K562 (cell line): Measurements from ENCODE around the gene KASH5. TPM values are rescaled to one million over a fixed set of nuclear protein-coding genes. Genes with fewer than 3 reads are reported as not detected.

Experiments used
- EGR1 ChIP-seq: fragments of 450-650 bp; conservative IDR thresholded peaks from 2 replicates; pipeline ENCODE4 v1.6.1; 2017; ENCODE audit warnings: mild to moderate bottlenecking
- EWSR1 ChIP-seq: fragments of 450-650 bp; IDR thresholded peaks from 2 replicates; pipeline ENCODE4 v1.6.1; 2018; ENCODE audit warnings: borderline replicate concordance, mild to moderate bottlenecking, low read depth, moderate library complexity; ENCODE audit not compliant: partially characterized antibody
- NFRKB ChIP-seq: fragments of 450-650 bp; IDR thresholded peaks from 2 replicates; pipeline ENCODE4 v1.6.1; 2016; ENCODE audit warnings: low read depth
- NR2C2 ChIP-seq, 2 experiments: fragments of 200-800 bp in 1 of 2; sonication (Bioruptor generic) in 1 of 2; sonication (generic) in 1 of 2; formaldehyde crosslinking in 1 of 2; IDR thresholded peaks; 2 replicates each; pipeline versions ENCODE4 v1.6.1 to v1.8.0; 2016 to 2022; ENCODE audit warnings: mild to moderate bottlenecking in 1 of 2, missing compliant biosample characterization in 1 of 2, missing genetic modification characterization in 1 of 2, missing genetic modification reagents in 1 of 2
- PHB ChIP-seq: fragments of 250-450 bp; sonication (Bioruptor Pico); IDR thresholded peaks from 2 replicates; pipeline ENCODE4 v1.5.0; 2021
- POLR2AphosphoS2 ChIP-seq: IDR thresholded peaks from 2 replicates; pipeline ENCODE4 v1.6.1; 2012; ENCODE audit warnings: low read length, improper control_type of control experiment
- RFX7 ChIP-seq: fragments of 250-450 bp; sonication (Bioruptor Pico); IDR thresholded peaks from 2 replicates; pipeline ENCODE4 v1.5.1; 2021; ENCODE audit warnings: mild to moderate bottlenecking
- RNF2 ChIP-seq: sonication (generic); IDR thresholded peaks from 2 replicates; pipeline ENCODE4 v1.6.1; 2016
- SMARCA4 ChIP-seq: fragments of 450-650 bp; IDR thresholded peaks from 2 replicates; pipeline ENCODE4 v1.6.1; 2016
- SMARCC2 ChIP-seq: fragments of 450-650 bp; IDR thresholded peaks from 2 replicates; pipeline ENCODE4 v1.6.1; 2017; ENCODE audit warnings: antibody characterized with exemption, moderate library complexity, mild to moderate bottlenecking, low read depth
- SMARCE1 ChIP-seq: fragments of 450-650 bp; IDR thresholded peaks from 2 replicates; pipeline ENCODE4 v1.7.1; 2016; ENCODE audit warnings: mild to moderate bottlenecking
- polyA plus RNA-seq, 8 experiments: library from polyadenylated mRNA; depleted of rRNA in 4 of 8; stranded (reverse) in 5 of 8; unstranded in 3 of 8; fragments of >200 nt; fragmentation: Nextera tagmentation in 2 of 8; fragmentation: Illumina TruSeq in 1 of 8; extraction: Ambion mirVana in 2 of 8; extraction: Trizol in 1 of 8; gene quantifications; 2 replicates each; pipeline versions ENCODE4 v1.2.1 to v1.2.3, GENCODE V29; 2011 to 2014; ENCODE audit warnings: inconsistent platforms in 1 of 8, missing spikeins in 1 of 8
- total RNA-seq, 7 experiments: library from RNA; depleted of rRNA in 6 of 7; stranded (reverse); fragments of >200 nt in 6 of 7; fragmentation: Illumina TruSeq in 2 of 7; extraction: Trizol in 2 of 7; gene quantifications; 2 replicates each; pipeline versions ENCODE4 v1.2.1 to v1.2.3, GENCODE V29; 2011 to 2021; ENCODE audit warnings: low replicate concordance in 1 of 7
- TF ChIP-seq, protein P1 (sequence below): fragments of 450-650 bp; formaldehyde crosslinking; IDR thresholded peaks from 2 replicates; pipeline ENCODE4 v1.4.0; 2020; ENCODE audit warnings: mild to moderate bottlenecking, moderate library complexity
- TF ChIP-seq, protein P2 (sequence below): fragments of 250-450 bp; sonication (Bioruptor Pico); IDR thresholded peaks from 2 replicates; pipeline ENCODE4 v1.5.0; 2020; ENCODE audit warnings: mild to moderate bottlenecking
- TF ChIP-seq, protein P3 (sequence below): fragments of 450-650 bp; formaldehyde crosslinking; conservative IDR thresholded peaks from 2 replicates; pipeline ENCODE4 v1.4.0; 2022; ENCODE audit warnings: mild to moderate bottlenecking, missing genetic modification characterization

The KASH5 gene
- total and polyA plus RNA-seq, 9 of the 15 experiments (the other 6 are each of a cell fraction or from before 2014, with no cell fraction given), result 0.07 to 0.84 (median 0.34) TPM; not detected in 1

DNA sequence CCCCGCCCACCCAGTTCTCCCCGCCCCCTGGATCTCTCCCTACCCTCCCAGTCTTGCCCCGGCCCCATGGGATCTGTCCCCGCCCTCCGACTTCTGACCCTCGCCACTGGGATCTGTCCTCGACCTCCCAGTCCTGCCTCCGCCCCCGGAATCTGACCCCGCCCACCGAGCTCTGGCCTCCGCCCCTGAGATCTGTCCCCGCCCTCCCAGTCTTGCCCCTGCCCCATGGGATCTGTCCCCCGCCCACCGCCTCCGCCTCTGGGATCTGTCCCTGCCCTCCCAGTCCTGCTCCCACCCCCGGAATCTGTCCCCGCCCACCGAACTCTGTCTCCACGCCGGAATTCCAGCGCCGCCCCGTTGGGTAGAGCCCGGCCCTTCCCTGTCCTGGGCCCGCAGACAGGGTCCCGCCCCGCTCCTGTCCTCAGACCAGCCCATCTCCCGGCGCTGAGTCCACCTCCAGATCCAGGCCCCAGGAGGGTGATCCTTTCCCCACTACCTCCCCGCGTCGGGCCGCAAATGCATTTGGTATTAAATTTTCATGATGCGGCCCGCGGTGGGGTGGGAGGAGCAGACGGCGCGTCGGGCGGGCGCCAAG is 54.8 kb downstream of the KASH5 start (continued):
- TF ChIP-seq, protein P1, sequence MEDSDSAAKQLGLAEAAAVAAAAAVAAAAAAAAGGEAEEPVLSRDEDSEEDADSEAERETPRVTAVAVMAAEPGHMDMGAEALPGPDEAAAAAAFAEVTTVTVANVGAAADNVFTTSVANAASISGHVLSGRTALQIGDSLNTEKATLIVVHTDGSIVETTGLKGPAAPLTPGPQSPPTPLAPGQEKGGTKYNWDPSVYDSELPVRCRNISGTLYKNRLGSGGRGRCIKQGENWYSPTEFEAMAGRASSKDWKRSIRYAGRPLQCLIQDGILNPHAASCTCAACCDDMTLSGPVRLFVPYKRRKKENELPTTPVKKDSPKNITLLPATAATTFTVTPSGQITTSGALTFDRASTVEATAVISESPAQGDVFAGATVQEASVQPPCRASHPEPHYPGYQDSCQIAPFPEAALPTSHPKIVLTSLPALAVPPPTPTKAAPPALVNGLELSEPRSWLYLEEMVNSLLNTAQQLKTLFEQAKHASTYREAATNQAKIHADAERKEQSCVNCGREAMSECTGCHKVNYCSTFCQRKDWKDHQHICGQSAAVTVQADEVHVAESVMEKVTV (CRISPR knock-in tag), result no peak
- TF ChIP-seq EWSR1 (no peak), NFRKB (no peak), EGR1 (peak; percentile 85), SMARCA4 (no peak), PHB (CRISPR knock-in tag) (no peak), SMARCC2 (no peak), NR2C2 (CRISPR knock-in tag; IDR thresholded peaks at IDR 0.05) (no peak), NR2C2 (tag; IDR thresholded peaks at IDR 0.05) (peak; percentile 20; the same call in 1 of the 2 replicates), SMARCE1 (no peak), RNF2 (no peak), RFX7 (CRISPR knock-in tag) (no peak), POLR2AphosphoS2 (no peak)
- TF ChIP-seq, protein P2, sequence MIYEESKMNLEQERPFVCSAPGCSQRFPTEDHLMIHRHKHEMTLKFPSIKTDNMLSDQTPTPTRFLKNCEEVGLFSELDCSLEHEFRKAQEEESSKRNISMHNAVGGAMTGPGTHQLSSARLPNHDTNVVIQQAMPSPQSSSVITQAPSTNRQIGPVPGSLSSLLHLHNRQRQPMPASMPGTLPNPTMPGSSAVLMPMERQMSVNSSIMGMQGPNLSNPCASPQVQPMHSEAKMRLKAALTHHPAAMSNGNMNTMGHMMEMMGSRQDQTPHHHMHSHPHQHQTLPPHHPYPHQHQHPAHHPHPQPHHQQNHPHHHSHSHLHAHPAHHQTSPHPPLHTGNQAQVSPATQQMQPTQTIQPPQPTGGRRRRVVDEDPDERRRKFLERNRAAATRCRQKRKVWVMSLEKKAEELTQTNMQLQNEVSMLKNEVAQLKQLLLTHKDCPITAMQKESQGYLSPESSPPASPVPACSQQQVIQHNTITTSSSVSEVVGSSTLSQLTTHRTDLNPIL (CRISPR knock-in tag), result no peak
- TF ChIP-seq, protein P3, sequence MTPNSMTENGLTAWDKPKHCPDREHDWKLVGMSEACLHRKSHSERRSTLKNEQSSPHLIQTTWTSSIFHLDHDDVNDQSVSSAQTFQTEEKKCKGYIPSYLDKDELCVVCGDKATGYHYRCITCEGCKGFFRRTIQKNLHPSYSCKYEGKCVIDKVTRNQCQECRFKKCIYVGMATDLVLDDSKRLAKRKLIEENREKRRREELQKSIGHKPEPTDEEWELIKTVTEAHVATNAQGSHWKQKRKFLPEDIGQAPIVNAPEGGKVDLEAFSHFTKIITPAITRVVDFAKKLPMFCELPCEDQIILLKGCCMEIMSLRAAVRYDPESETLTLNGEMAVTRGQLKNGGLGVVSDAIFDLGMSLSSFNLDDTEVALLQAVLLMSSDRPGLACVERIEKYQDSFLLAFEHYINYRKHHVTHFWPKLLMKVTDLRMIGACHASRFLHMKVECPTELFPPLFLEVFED (CRISPR knock-in tag), result no peak
